Esophagus muscularis mucosa (tissue), 4 donors: ENCODE data around the gene ALG6. TPM values are rescaled to one million over a fixed set of nuclear protein-coding genes. Genes with fewer than 3 reads are reported as not detected.

Experiments
- DNase-seq: peaks from one replicate; pipeline ENCODE4 v3.0.0-alpha.2; 2017; ENCODE audit errors: extremely low spot score
- H3K27ac ChIP-seq, 4 donors: fragments of 200-600 bp; sonication (generic); replicated peaks in 1 of 4; 1 replicate in 3 of 4; 2 replicates in 1 of 4; pipeline ENCODE4 v1.5.1; 2016 to 2019; ENCODE audit warnings: mild to moderate bottlenecking in 1 of 4
- H3K27me3 ChIP-seq, 4 donors: fragments of 200-600 bp; sonication (generic); one replicate each; pipeline versions ENCODE4 v1.5.1 to v1.6.0; 2016 to 2019
- H3K36me3 ChIP-seq, 4 donors: fragments of 200-600 bp; sonication (generic); one replicate each; pipeline ENCODE4 v1.5.1; 2016 to 2019
- H3K4me1 ChIP-seq, 4 donors: fragments of 200-600 bp; sonication (generic); one replicate each; pipeline ENCODE4 v1.5.1; 2016 to 2019
- H3K4me3 ChIP-seq, 4 donors: fragments of 200-600 bp; sonication (generic); 1 replicate in 2 of 4; 2 replicates in 2 of 4; pipeline ENCODE4 v1.5.1; 2016 to 2019; ENCODE audit warnings: mild to moderate bottlenecking in 4 of 4, moderate library complexity in 1 of 4
- H3K9me3 ChIP-seq, 4 donors: fragments of 200-600 bp; sonication (generic); 1 replicate in 3 of 4; 2 replicates in 1 of 4; pipeline ENCODE4 v1.5.1; 2016 to 2019
- CTCF ChIP-seq, 3 experiments: fragments of 200-600 bp in 2 of 3; fragments of 450-650 bp in 1 of 3; sonication (generic) in 2 of 3; IDR thresholded peaks; one replicate each; pipeline ENCODE4 v1.5.1; 2017 to 2019; ENCODE audit warnings: antibody characterized with exemption in 3 of 3, mild to moderate bottlenecking in 2 of 3, moderate library complexity in 1 of 3
- EP300 ChIP-seq: sonication (generic); formaldehyde crosslinking; IDR thresholded peaks from one replicate; pipeline ENCODE4 v1.6.1; 2017; ENCODE audit warnings: antibody characterized with exemption
- POLR2A ChIP-seq: fragments of 450-650 bp; IDR thresholded peaks from one replicate; pipeline ENCODE4 v1.6.1; 2017; ENCODE audit warnings: antibody characterized with exemption, moderate library complexity, mild to moderate bottlenecking, low read depth
- POLR2AphosphoS5 ChIP-seq, 2 donors: sonication (generic); formaldehyde crosslinking; IDR thresholded peaks; one replicate each; pipeline ENCODE4 v1.6.1; 2017; ENCODE audit warnings: antibody characterized with exemption in 2 of 2
- WGBS: methylation state at CpG from one replicate; pipeline ENCODE4 v1.1.5; 2018; 5-methylcytosine and 5-hydroxymethylcytosine counted together
- intact Hi-C: fragments of 100-400 bp; cut with DNase I; formaldehyde crosslinking; loops from one replicate; pipeline ENCODE4 v1.15.1; 2023
- small RNA-seq, 3 donors: library from RNA; depleted of rRNA; stranded (forward); fragments of <200 nt; gene quantifications; one replicate each; pipeline ENCODE3, GENCODE V24; 2016
- total RNA-seq, 4 donors: library from RNA; depleted of rRNA; stranded (reverse); fragments of >200 nt; gene quantifications; one replicate each; pipeline versions ENCODE4 v1.1.0 to v1.2.1, GENCODE V29; 2016

The ALG6 gene
- total RNA-seq, 4 donors from 2014 or later, result 3.6 to 10.7 (median 4.9) TPM

- WGBS, result 57% methylated on average over 1 of the region's 1 CpG
- Histone ChIP-seq H3K27me3 (no peaks in the 10 kb centered on the region), H3K27ac (peak overlapping the region in 2 of 4 donors; percentile 20 to 35), H3K4me3 (no peak overlapping the region), H3K9me3 (no peaks in the 10 kb centered on the region), H3K36me3 (no peaks in the 10 kb centered on the region), H3K4me1 (peaks cover 0 to 44% (median 23%) of the 10 kb centered on the region in 4 donors)
- no peak for DNase-seq
- TF ChIP-seq POLR2A (no peak), POLR2AphosphoS5 (IDR thresholded peaks at IDR 0.05) (no peak), CTCF (IDR thresholded peaks at IDR 0.05) (no peak)
- intact Hi-C loops, result loop anchor here (5.0 kb wide), 1 partner anchor 36 kb away; the partner anchor contains the start of genes EFCAB7 and ITGB3BP
Observed at GRCh38 chr1:63486629-63487028, 119.2 kb downstream of the ALG6 start.

- H3K4me1 ChIP-seq, result peaks cover 0 to 44% (median 23%) of the 10 kb centered on the region in 4 donors
- WGBS, result 36% methylated on average over 8 of the region's 8 CpGs
- H3K27me3 ChIP-seq, result no peaks in the 10 kb centered on the region
- peak overlapping the region; percentile 46 to 70 (median 56) for H3K27ac ChIP-seq
- peak overlapping the region in 1 of 4 donors; percentile 0 for H3K4me3 ChIP-seq
- intact Hi-C loops, result loop anchor here (5.0 kb wide), 1 partner anchor 35 kb away; the partner anchor contains the start of genes EFCAB7 and ITGB3BP
- no peaks in the 10 kb centered on the region for H3K36me3 ChIP-seq
- H3K9me3 ChIP-seq, result no peaks in the 10 kb centered on the region
- TF ChIP-seq POLR2A (no peak), EP300 (peak; percentile 58), POLR2AphosphoS5 (IDR thresholded peaks at IDR 0.05) (peak in 1 of 2 donors; percentile 80), CTCF (IDR thresholded peaks at IDR 0.05) (no peak)
- no peak for DNase-seq
Observed at GRCh38 chr1:63487336-63488065, 120.1 kb downstream of the ALG6 start.

Small RNA genes lying within 50 kb of the gene (small RNA-seq; reads per million reads assigned to genes)
- gene MIR6068 (0 reads per million in 3 donors), gene RF00019 (0 reads per million in 3 donors)

Other genes starting within 250 kb of the ALG6 start
- 1 to 10 TPM; 1.2 to 7.0 (median 4.4) TPM for gene FOXD3, start 45.1 kb upstream of the ALG6 start, total RNA-seq
- gene ITGB3BP, start 155.6 kb downstream of the ALG6 start, total RNA-seq, result 10 to 100 TPM in 2 of 4 donors, 1 to 10 TPM in 2; 6.8 to 38.2 (median 11.1) TPM
- gene EFCAB7, start 155.9 kb downstream of the ALG6 start, total RNA-seq, result 10 to 100 TPM in 1 of 4 donors, 1 to 10 TPM in 3; 5.1 to 17.9 (median 6.9) TPM
- gene PGM1, start 225.8 kb downstream of the ALG6 start, total RNA-seq, result 10 to 100 TPM; 49.4 to 73.9 (median 61.5) TPM